Activated T-helper 1 cell treated with anti-CD3 and anti-CD28 coated beads, Interleukin-2, amount 50 U/mL, for 16 hours (primary cell): Measurements from ENCODE around the gene ZNF155.

Experiments used
- DNase-seq, 2 donors: peaks; one replicate each; pipeline ENCODE4 v3.0.0-alpha.2; 2020; ENCODE audit warnings: low read depth in 1 of 2, low spot score in 1 of 2

Gene ZNF155

DNA sequence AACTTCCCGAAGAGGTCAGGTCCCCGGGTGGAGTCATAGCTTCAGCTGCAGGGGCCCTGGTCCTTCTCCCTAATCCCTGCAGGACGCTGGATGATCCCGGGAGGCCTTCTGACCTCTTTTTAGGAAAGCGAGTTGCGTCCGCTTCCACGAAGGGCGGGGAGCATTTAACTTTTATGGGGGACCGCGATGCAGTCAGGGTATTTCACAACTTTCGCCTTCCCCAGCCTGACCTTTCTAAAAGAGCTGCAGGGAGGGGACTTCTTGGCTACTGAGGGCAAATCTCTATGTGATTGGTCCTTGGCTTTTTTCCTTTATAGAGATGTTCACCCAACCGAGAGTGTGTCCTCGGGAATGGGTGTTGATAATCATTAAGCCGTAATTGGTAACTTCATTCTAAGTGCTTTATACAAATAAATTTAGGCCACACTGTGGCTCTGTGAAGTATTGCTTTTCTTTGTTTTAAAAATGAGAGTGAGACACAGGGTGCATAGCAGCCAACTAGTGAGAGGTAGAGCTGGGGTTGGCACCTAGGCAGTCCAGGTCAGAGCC, 19.5 kb downstream of the ZNF155 start:
- DNase-seq: no peak

- no peak for DNase-seq
Measured at GRCh38 chr19:44005973-44006372, 22.0 kb downstream of the ZNF155 start.

GRCh38 chr19:44007473-44007872, 23.5 kb downstream of the ZNF155 start:
- no peak for DNase-seq

DNA sequence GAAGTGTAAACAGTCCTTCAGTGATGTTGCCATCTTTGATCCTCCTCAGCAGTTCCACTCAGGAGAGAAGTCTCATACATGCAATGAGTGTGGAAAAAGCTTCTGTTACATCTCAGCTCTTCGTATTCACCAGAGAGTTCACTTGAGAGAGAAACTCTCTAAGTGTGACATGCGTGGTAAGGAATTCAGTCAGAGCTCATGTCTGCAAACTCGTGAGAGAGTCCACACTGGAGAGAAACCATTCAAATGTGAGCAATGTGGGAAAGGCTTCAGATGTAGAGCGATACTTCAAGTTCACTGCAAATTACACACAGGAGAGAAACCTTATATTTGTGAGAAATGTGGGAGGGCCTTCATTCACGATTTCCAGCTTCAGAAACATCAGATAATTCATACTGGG, 26.5 kb downstream of the ZNF155 start:
- no peak for DNase-seq

DNA sequence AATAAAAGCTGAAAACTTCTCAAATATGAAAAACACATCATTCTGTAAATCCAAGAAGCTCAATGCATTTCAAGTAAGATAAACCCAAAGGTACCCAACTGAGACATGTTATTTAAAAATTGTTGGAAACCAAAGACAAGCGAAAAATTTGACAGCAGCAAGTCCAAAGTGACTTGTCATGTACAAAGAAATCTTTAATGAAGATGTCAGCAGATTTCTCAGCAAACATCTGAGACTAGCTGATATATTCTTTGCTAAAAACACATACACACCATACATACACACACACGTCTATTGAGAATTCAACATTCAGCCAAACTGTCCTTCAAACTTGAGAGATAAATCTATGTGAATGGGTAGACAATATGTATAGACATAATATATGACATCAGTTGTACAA, 35.5 kb downstream of the ZNF155 start:
- DNase-seq: no peak

- no peak for DNase-seq
Measured at GRCh38 chr19:44021221-44021620, 37.2 kb downstream of the ZNF155 start.

GRCh38 chr19:44024900-44025216, 40.9 kb downstream of the ZNF155 start:
- DNase-seq: no peak

- DNase-seq: peak; percentile 52 to 59
Measured at GRCh38 chr19:44025217-44025936, 41.4 kb downstream of the ZNF155 start, which contains the start of gene ZNF222. TSS of gene ZNF222 (plus strand) at chr19:44025379. CDS start at chr19:44025437, 58 bp downstream.

- DNase-seq: no peak
Measured at GRCh38 chr19:44026622-44027021, 42.6 kb downstream of the ZNF155 start.

DNA sequence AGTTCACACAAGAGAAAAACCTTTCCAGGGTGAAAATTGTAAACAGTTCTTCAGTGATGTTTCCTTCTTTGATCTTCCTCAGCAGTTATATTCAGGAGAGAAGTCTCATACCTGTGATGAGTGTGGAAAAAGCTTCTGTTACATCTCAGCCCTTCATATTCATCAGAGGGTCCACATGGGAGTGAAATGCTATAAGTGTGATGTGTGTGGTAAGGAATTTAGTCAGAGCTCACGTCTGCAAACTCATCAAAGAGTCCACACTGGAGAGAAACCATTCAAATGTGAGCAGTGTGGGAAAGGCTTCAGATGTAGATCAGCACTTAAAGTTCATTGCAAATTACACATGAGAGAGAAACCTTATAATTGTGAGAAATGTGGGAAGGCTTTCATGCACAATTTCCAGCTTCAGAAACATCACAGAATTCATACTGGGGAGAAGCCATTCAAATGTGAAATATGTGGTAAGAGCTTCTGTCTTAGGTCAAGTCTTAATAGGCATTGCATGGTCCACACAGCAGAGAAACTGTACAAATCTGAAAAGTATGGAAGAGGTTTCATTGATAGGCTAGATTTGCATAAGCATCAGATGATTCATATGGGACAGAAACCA, 48.1 kb downstream of the ZNF155 start:
- DNase-seq: no peak

DNA sequence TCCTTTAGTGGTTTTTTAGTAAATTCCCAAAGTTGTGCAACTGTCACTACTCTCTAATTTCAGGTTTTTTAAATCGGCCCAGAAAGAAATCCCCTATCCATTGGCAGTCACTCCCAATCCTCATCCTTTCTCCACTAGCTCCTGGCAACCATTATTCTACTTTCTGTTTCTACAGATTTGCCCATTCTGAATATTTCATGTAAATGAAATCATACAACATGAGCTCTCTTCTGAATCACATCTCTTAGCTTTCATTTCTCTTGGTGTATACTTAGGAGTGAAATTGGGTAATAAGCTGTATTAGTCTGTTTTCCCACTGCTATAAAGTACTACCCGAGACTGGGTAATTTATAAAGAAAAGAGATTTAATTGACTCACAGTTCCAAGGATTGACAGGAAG, 58.2 kb downstream of the ZNF155 start:
- DNase-seq: no peak
